ENCODE results near the gene SHC4. TPM values are rescaled to one million over a fixed set of nuclear protein-coding genes. Genes with fewer than 3 reads are reported as not detected.

The SHC4 gene
- total RNA-seq, 1 donor from 2014 or later: 0.58 TPM

GRCh38 chr15:48905847-48906246 is 57.9 kb downstream of the SHC4 start:
- Mint-ChIP-seq H3K27ac (no peak overlapping the region), H3K4me1 (no peaks in the 10 kb centered on the region), H3K4me3 (no peak overlapping the region), H3K27me3 (ENCODE audit: low read depth) (peaks cover 14% of the 10 kb centered on the region), H3K36me3 (no peaks in the 10 kb centered on the region), H3K9me3 (peaks cover 24% of the 10 kb centered on the region)
- DNase-seq (ENCODE audit: low spot score in 2 of 2, unreplicated experiment in 2 of 2): no peak
- TF ChIP-seq CTCF (IDR thresholded peaks at IDR 0.05; ENCODE audit: unreplicated experiment): no peak

- Mint-ChIP-seq H3K27ac (no peak overlapping the region), H3K4me3 (no peak overlapping the region), H3K27me3 (ENCODE audit: low read depth) (peaks cover 7% of the 10 kb centered on the region), H3K9me3 (peaks cover 18% of the 10 kb centered on the region), H3K4me1 (no peaks in the 10 kb centered on the region), H3K36me3 (no peaks in the 10 kb centered on the region)
- no peak for TF ChIP-seq CTCF (IDR thresholded peaks at IDR 0.05; ENCODE audit: unreplicated experiment)
- no peak for DNase-seq (ENCODE audit: low spot score in 2 of 2, unreplicated experiment in 2 of 2)
These were observed 58.5 kb downstream of the SHC4 start for GRCh38 chr15:48905216-48905615.

GRCh38 chr15:48904758-48905157 is 59.0 kb downstream of the SHC4 start:
- TF ChIP-seq CTCF (IDR thresholded peaks at IDR 0.05; ENCODE audit: unreplicated experiment): no peak
- no peaks in the 10 kb centered on the region for H3K4me1 Mint-ChIP-seq
- H3K4me3 Mint-ChIP-seq: no peak overlapping the region
- H3K9me3 Mint-ChIP-seq: peaks cover 15% of the 10 kb centered on the region
- no peaks in the 10 kb centered on the region for H3K36me3 Mint-ChIP-seq
- DNase-seq (ENCODE audit: low spot score in 2 of 2, unreplicated experiment in 2 of 2): no peak
- H3K27ac Mint-ChIP-seq: no peak overlapping the region
- H3K27me3 Mint-ChIP-seq (ENCODE audit: low read depth): peaks cover 4% of the 10 kb centered on the region

- Mint-ChIP-seq H3K27ac (no peak overlapping the region), H3K27me3 (ENCODE audit: low read depth) (peaks cover 1% of the 10 kb centered on the region), H3K4me1 (peaks cover 22% of the 10 kb centered on the region), H3K4me3 (no peak overlapping the region), H3K9me3 (no peaks in the 10 kb centered on the region), H3K36me3 (no peaks in the 10 kb centered on the region)
- no peak for DNase-seq (ENCODE audit: low spot score in 2 of 2, unreplicated experiment in 2 of 2)
- TF ChIP-seq CTCF (IDR thresholded peaks at IDR 0.05; ENCODE audit: unreplicated experiment): no peak
These were observed 63.9 kb downstream of the SHC4 start for GRCh38 chr15:48899793-48900192.

GRCh38 chr15:48898446-48898845 is 65.3 kb downstream of the SHC4 start:
- no peaks in the 10 kb centered on the region for H3K36me3 Mint-ChIP-seq
- no peak overlapping the region for H3K4me3 Mint-ChIP-seq
- peaks cover 1% of the 10 kb centered on the region for H3K27me3 Mint-ChIP-seq (ENCODE audit: low read depth)
- no peaks in the 10 kb centered on the region for H3K9me3 Mint-ChIP-seq
- H3K4me1 Mint-ChIP-seq: peaks cover 22% of the 10 kb centered on the region
- DNase-seq (ENCODE audit: low spot score in 2 of 2, unreplicated experiment in 2 of 2): no peak
- TF ChIP-seq CTCF (IDR thresholded peaks at IDR 0.05; ENCODE audit: unreplicated experiment): no peak
- no peak overlapping the region for H3K27ac Mint-ChIP-seq

GRCh38 chr15:48898032-48898431 is 65.7 kb downstream of the SHC4 start:
- Mint-ChIP-seq H3K27ac (peak overlapping the region; percentile 91), H3K4me3 (no peak overlapping the region), H3K9me3 (no peaks in the 10 kb centered on the region), H3K4me1 (peaks cover 22% of the 10 kb centered on the region), H3K36me3 (no peaks in the 10 kb centered on the region), H3K27me3 (ENCODE audit: low read depth) (peaks cover 1% of the 10 kb centered on the region)
- TF ChIP-seq CTCF (IDR thresholded peaks at IDR 0.05; ENCODE audit: unreplicated experiment): no peak
- DNase-seq (ENCODE audit: low spot score in 2 of 2, unreplicated experiment in 2 of 2): no peak

Data from mesothelial cell of epicardium (in vitro differentiated cells).